H1 (cell line): Measurements from ENCODE around the gene DDX19B. TPM values are rescaled to one million over a fixed set of nuclear protein-coding genes. Genes with fewer than 3 reads are reported as not detected.

Experiments
- CHD7 ChIP-seq: fragments of 300-600 bp; sonication (generic); IDR thresholded peaks from 2 replicates; pipeline ENCODE4 v1.7.1; 2012; ENCODE audit warnings: low read length, moderate library complexity, mild to moderate bottlenecking, inconsistent platforms; ENCODE audit not compliant: insufficient replicate concordance
- FOSL1 ChIP-seq: IDR thresholded peaks from 2 replicates; pipeline ENCODE4 v1.6.1; 2011; ENCODE audit warnings: mild to moderate bottlenecking, low read depth, low read length, moderate library complexity; ENCODE audit not compliant: insufficient read depth
- polyA plus RNA-seq, 7 experiments: library from polyadenylated mRNA; depleted of rRNA in 3 of 7; stranded (reverse) in 5 of 7; unstranded in 2 of 7; fragments of >200 nt in 5 of 7; fragments of 200-250 nt in 2 of 7; gene quantifications; 1 replicate in 5 of 7; 2 replicates in 1 of 7; 4 replicates in 1 of 7; pipeline versions ENCODE4 v1.2.1 to v1.2.3, GENCODE V29; 2011 to 2013; ENCODE audit warnings: missing spikeins in 2 of 7, mixed read lengths in 2 of 7
- total RNA-seq: library from RNA; stranded (reverse); fragmentation: NEBNext Ultra II Directional; extraction: Animal tissue kit (Norgen Biotek cat#: 25700); gene quantifications from 2 replicates; pipeline ENCODE4 v1.2.1, GENCODE V29; 2021

DDX19B gene
- total and polyA plus RNA-seq, 2 of the 8 experiments (the other 6 are each of a cell fraction or from before 2014, with no cell fraction given), result 40.5 to 42.7 TPM

DNA sequence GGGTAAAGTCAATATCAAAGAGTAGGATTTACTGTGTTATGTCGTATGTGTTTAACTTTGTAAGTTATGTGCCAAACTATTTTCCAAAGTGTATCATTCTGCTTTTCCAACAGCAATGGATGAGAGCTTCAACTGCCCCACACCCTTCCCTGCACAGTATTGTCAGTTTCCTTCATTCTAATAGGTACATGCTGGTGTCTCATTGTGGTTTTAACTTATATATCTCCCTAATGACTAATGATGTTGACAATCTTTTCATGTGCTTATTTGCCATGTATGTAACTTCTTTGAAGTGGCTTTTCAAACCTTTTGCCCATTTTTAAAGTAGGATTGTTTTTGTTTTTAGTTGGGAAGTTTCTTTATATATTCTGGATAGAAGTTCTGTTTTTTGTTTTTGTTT, 3.8 kb downstream of the DDX19B start (continued):
- TF ChIP-seq CHD7 (no peak), FOSL1 (no peak)
